PC-9 (cell line): ENCODE measurements around the gene CLASP1.

Source experiments
- EZH2 ChIP-seq: fragments of 200-600 bp; sonication (generic); IDR thresholded peaks from 2 replicates; pipeline ENCODE4 v1.8.0; 2017; ENCODE audit warnings: antibody characterized with exemption, low read depth
- TF ChIP-seq, protein P1 (sequence below): fragments of 200-600 bp; sonication (generic); conservative IDR thresholded peaks from 2 replicates; pipeline ENCODE4 v1.6.1; 2017; ENCODE audit warnings: mixed run types, antibody characterized with exemption, mild to moderate bottlenecking, moderate library complexity

DNA sequence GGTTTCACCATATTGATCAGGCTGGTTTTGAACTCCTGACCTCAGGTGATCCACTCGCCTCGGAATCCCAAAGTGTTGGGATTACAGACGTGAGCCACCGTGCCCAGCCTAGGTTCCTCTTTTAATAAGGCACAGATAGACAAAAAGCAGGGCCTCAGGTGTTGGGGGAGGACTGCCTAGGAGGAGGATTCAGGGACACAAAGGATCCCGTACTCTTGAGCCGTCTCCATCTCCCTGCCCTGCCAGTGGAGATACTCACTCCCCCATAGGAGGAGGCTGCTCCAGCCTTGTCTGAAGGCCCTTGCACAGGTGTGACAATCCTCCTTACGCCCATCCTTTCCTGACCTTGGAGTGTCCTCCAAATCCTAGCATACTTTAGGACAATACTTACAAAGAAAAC, 332.3 kb downstream of the CLASP1 start:
- TF ChIP-seq, protein P1, sequence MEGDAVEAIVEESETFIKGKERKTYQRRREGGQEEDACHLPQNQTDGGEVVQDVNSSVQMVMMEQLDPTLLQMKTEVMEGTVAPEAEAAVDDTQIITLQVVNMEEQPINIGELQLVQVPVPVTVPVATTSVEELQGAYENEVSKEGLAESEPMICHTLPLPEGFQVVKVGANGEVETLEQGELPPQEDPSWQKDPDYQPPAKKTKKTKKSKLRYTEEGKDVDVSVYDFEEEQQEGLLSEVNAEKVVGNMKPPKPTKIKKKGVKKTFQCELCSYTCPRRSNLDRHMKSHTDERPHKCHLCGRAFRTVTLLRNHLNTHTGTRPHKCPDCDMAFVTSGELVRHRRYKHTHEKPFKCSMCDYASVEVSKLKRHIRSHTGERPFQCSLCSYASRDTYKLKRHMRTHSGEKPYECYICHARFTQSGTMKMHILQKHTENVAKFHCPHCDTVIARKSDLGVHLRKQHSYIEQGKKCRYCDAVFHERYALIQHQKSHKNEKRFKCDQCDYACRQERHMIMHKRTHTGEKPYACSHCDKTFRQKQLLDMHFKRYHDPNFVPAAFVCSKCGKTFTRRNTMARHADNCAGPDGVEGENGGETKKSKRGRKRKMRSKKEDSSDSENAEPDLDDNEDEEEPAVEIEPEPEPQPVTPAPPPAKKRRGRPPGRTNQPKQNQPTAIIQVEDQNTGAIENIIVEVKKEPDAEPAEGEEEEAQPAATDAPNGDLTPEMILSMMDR: no peak
- no peak for TF ChIP-seq EZH2
